ENCODE results near the gene CTBP2. TPM values are rescaled to one million over a fixed set of nuclear protein-coding genes. Genes with fewer than 3 reads are reported as not detected.
A peak's percentile ranks its signal among the peaks of the same experiment; 100 is the strongest.
"Not testable (repeated sequence)": the region's sequence is repeated elsewhere in the genome, so short reads cannot be mapped to it uniquely, and the experiment has no call there.

Gene CTBP2
- total and polyA plus RNA-seq, 8 donors, result 71.2 to 90.0 (median 84.1) TPM

GRCh38 chr10:125062227-125062913 is 98.0 kb downstream of the CTBP2 start:
- TF ChIP-seq CTCF (IDR thresholded peaks at IDR 0.05), result no peak
- peak overlapping the region in 1 of 2 donors; percentile 60 for H3K27ac ChIP-seq
- no peaks in the 10 kb centered on the region for H3K9me3 ChIP-seq
- DNase-seq, result no peak
- no peak overlapping the region for H3K4me3 ChIP-seq
- H3K36me3 ChIP-seq, result no peaks in the 10 kb centered on the region
- no peaks in the 10 kb centered on the region for H3K27me3 ChIP-seq
- H3K4me1 ChIP-seq, result peaks cover 50 to 86% of the 10 kb centered on the region in 2 donors
- no peak for ATAC-seq
- intact Hi-C loops (cut with DNase I), result no loop called here

- no peak for DNase-seq
- ATAC-seq, result no peak
- no peak overlapping the region for H3K4me3 ChIP-seq
- no peak for TF ChIP-seq CTCF (IDR thresholded peaks at IDR 0.05)
- H3K27ac ChIP-seq, result peak overlapping the region; percentile 60 to 69
- no peaks in the 10 kb centered on the region for H3K36me3 ChIP-seq
- intact Hi-C loops (cut with DNase I), result no loop called here
- peaks cover 56 to 93% of the 10 kb centered on the region in 2 donors for H3K4me1 ChIP-seq
- no peaks in the 10 kb centered on the region for H3K9me3 ChIP-seq
- no peaks in the 10 kb centered on the region for H3K27me3 ChIP-seq
Observed at GRCh38 chr10:125061557-125062226, 98.7 kb downstream of the CTBP2 start.

GRCh38 chr10:125060826-125061556 is 99.4 kb downstream of the CTBP2 start:
- Histone ChIP-seq H3K4me1 (peaks cover 63 to 96% of the 10 kb centered on the region in 2 donors), H3K27ac (peak overlapping the region; percentile 60 to 69), H3K27me3 (no peaks in the 10 kb centered on the region), H3K4me3 (no peak overlapping the region), H3K9me3 (no peaks in the 10 kb centered on the region), H3K36me3 (no peaks in the 10 kb centered on the region)
- peak; percentile 74 to 93 (median 88) for DNase-seq
- intact Hi-C loops (cut with DNase I), result no loop called here
- peak; percentile 83 for ATAC-seq
- TF ChIP-seq CTCF (IDR thresholded peaks at IDR 0.05), result peak; percentile 82 to 85

- peaks cover 68 to 96% of the 10 kb centered on the region in 2 donors for H3K4me1 ChIP-seq
- ATAC-seq, result no peak
- H3K27me3 ChIP-seq, result no peaks in the 10 kb centered on the region
- no peaks in the 10 kb centered on the region for H3K36me3 ChIP-seq
- intact Hi-C loops (cut with DNase I), result no loop called here
- no peaks in the 10 kb centered on the region for H3K9me3 ChIP-seq
- no peak overlapping the region for H3K4me3 ChIP-seq
- H3K27ac ChIP-seq, result peak overlapping the region; percentile 60 to 69
- TF ChIP-seq CTCF (IDR thresholded peaks at IDR 0.05), result no peak
- no peak for DNase-seq
Observed at GRCh38 chr10:125060482-125060825, 99.9 kb downstream of the CTBP2 start.

GRCh38 chr10:125060026-125060425 is 100.3 kb downstream of the CTBP2 start:
- no peak for TF ChIP-seq CTCF (IDR thresholded peaks at IDR 0.05)
- no peaks in the 10 kb centered on the region for H3K27me3 ChIP-seq
- no peaks in the 10 kb centered on the region for H3K9me3 ChIP-seq
- ATAC-seq, result no peak
- H3K36me3 ChIP-seq, result no peaks in the 10 kb centered on the region
- intact Hi-C loops (cut with DNase I), result no loop called here
- no peak overlapping the region for H3K4me3 ChIP-seq
- peak overlapping the region in 1 of 2 donors; percentile 14 for H3K27ac ChIP-seq
- H3K4me1 ChIP-seq, result peaks cover 64 to 96% of the 10 kb centered on the region in 2 donors
- DNase-seq, result no peak

- Histone ChIP-seq H3K27ac (peak overlapping the region in 1 of 2 donors; percentile 14), H3K4me1 (peaks cover 57 to 93% of the 10 kb centered on the region in 2 donors)
- ATAC-seq, H3K4me3 ChIP-seq, H3K27me3 ChIP-seq, H3K9me3 ChIP-seq, H3K36me3 ChIP-seq, DNase-seq: not testable (repeated sequence)
- intact Hi-C loops (cut with DNase I), result loop anchor here in 1 of 2 donors (10.0 kb wide), 1 partner anchor 95 kb away; no protein-coding TSS in a partner anchor
Observed at GRCh38 chr10:125059348-125059747, 101.0 kb downstream of the CTBP2 start.

Data from left lung (tissue), 10 donors.